Measurements from ENCODE around the gene OGG1. TPM values are rescaled to one million over a fixed set of nuclear protein-coding genes. Genes with fewer than 3 reads are reported as not detected.

Gene OGG1
- 10 to 100 TPM; 35.7 to 36.5 TPM for total RNA-seq

- peak; percentile 98 for DNase-seq
- H3K27ac Mint-ChIP-seq, result peak within 1 kb of the TSS; percentile 88
- intact Hi-C loops (cut with micrococcal nuclease), result loop anchor here (1.0 to 5.0 kb wide), 7 partner anchors 19 to 353 kb away; partner anchors contain the start of genes BRPF1, CAMK1, MTMR14 and SETD5
- H3K27me3 Mint-ChIP-seq, result no peaks in the 10 kb centered on the region
- H3K9me3 Mint-ChIP-seq, result no peaks in the 10 kb centered on the region
- POLR2A ChIA-PET, result interaction anchor here (0.6 to 3.8 kb wide), 11 partner anchors 13 to 388 kb away, joined by 3 to 24 read pairs (median 3); partner anchors contain the start of genes ARPC4, CAMK1 and TADA3
- CTCF ChIA-PET, result interaction anchor here (0.7 to 2.8 kb wide), 13 partner anchors 12 to 183 kb away, joined by 3 to 12 read pairs (median 4); partner anchors contain the start of genes ARPC4, BRPF1, CRELD1 and TADA3
- peak within 1 kb of the TSS; percentile 96 for H3K4me3 Mint-ChIP-seq
- H3K36me3 Mint-ChIP-seq, result peaks cover 65% of the 10 kb centered on the region
- H3K4me1 Mint-ChIP-seq (ENCODE audit: low read depth), result peaks cover 50% of the 10 kb centered on the region
Measured at GRCh38 chr3:9749645-9750555, at the start of gene OGG1. OGG1 (plus strand) TSS chr3:9749952; CDS start chr3:9750287, 335 bp downstream.

GRCh38 chr3:9700536-9700935 is 49.2 kb upstream of the OGG1 start:
- intact Hi-C loops (cut with micrococcal nuclease), result no loop called here
- no peaks in the 10 kb centered on the region for H3K9me3 Mint-ChIP-seq
- H3K4me1 Mint-ChIP-seq (ENCODE audit: low read depth), result peaks cover 9% of the 10 kb centered on the region
- DNase-seq, result no peak
- ChIA-PET POLR2A (no interaction called here), CTCF (no interaction called here)
- no peak overlapping the region for H3K4me3 Mint-ChIP-seq
- H3K36me3 Mint-ChIP-seq, result peaks cover 38% of the 10 kb centered on the region
- peaks cover 13% of the 10 kb centered on the region for H3K27me3 Mint-ChIP-seq
- no peak overlapping the region for H3K27ac Mint-ChIP-seq

DNA sequence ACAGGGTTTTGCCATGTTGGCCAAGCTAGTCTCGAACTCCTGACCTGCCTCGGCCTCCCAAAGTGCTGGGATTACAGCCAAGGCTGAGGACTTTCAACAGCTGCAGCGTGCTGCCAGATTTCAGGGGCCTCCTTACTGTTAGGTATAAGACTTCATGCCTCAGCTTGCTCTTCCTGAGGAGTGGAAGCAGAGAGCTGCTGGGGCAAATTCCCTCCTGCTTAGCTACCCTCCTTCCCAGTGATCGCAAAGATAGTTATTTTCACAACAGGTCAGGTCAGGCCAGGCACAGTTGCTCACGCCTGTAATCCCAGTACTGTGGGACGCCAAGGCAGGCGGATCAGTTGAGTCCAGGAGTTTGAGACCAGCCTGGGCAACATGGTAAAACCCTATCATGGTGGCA is 48.7 kb upstream of the OGG1 start:
- intact Hi-C loops (cut with micrococcal nuclease), result no loop called here
- Mint-ChIP-seq H3K4me3 (no peak overlapping the region), H3K36me3 (peaks cover 38% of the 10 kb centered on the region), H3K27me3 (peaks cover 13% of the 10 kb centered on the region), H3K9me3 (no peaks in the 10 kb centered on the region), H3K27ac (no peak overlapping the region), H3K4me1 (ENCODE audit: low read depth) (peaks cover 9% of the 10 kb centered on the region)
- no peak for DNase-seq
- CTCF ChIA-PET, result no interaction called here
- POLR2A ChIA-PET, result no interaction called here

DNA sequence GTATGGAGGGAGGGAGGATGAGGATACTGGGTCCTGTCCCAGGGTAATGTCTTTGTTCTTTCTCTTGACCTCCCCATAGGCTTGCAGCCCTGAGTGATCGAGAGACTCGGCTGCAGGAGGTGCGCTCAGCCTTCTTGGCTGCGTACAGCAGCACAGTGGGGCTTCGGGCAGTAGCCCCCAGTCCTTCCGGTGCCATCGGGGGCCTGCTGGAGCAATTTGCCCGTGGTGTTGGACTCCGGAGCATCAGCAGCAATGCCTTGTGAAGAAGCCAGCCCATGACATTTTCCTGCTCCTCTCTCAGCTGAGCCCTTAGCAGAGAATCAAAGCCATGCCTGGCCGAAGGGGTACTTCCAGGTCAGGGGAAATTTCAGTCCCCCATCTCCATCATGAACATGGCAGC is 48.0 kb upstream of the OGG1 start:
- H3K9me3 Mint-ChIP-seq, result no peaks in the 10 kb centered on the region
- H3K27ac Mint-ChIP-seq, result no peak overlapping the region
- no peak for DNase-seq
- peaks cover 9% of the 10 kb centered on the region for H3K4me1 Mint-ChIP-seq (ENCODE audit: low read depth)
- intact Hi-C loops (cut with micrococcal nuclease), result no loop called here
- no peak overlapping the region for H3K4me3 Mint-ChIP-seq
- ChIA-PET POLR2A (no interaction called here), CTCF (no interaction called here)
- H3K36me3 Mint-ChIP-seq, result peaks cover 34% of the 10 kb centered on the region
- peaks cover 13% of the 10 kb centered on the region for H3K27me3 Mint-ChIP-seq

DNA sequence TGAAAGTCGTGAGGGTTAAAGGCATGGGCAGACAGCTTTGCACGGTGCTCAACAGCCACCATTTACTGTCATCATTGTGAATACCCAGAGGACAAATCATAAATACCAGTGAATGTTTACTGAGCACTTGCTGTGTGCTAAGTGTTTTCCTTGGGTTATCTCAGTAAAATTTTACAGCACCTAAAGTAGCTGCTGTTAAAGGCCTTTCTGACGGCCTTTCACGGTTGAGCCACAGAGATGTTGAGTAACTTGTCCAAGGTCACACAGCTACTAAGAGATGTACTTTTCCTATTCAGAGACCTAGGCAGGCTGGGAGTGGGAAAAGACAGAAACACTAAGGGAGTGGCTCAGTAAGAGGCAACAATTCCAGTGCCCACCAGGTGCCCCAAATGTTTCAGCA is 46.5 kb upstream of the OGG1 start:
- Mint-ChIP-seq H3K27ac (no peak overlapping the region), H3K4me1 (ENCODE audit: low read depth) (peaks cover 9% of the 10 kb centered on the region), H3K36me3 (peaks cover 26% of the 10 kb centered on the region), H3K27me3 (peaks cover 13% of the 10 kb centered on the region), H3K9me3 (no peaks in the 10 kb centered on the region), H3K4me3 (no peak overlapping the region)
- ChIA-PET CTCF (interaction anchor here (1.1 kb wide), 2 partner anchors 9 to 14 kb away, joined by 3 to 4 read pairs; no protein-coding TSS in a partner anchor), POLR2A (interaction anchor here (1.0 kb wide), 1 partner anchor 27 kb away, joined by 3 read pairs; no protein-coding TSS in a partner anchor)
- no peak for DNase-seq
- intact Hi-C loops (cut with micrococcal nuclease), result no loop called here

- ChIA-PET CTCF (no interaction called here), POLR2A (interaction anchor here (1.0 kb wide), 1 partner anchor 27 kb away, joined by 3 read pairs; no protein-coding TSS in a partner anchor)
- Mint-ChIP-seq H3K27ac (no peak within 1 kb of the TSS), H3K27me3 (peaks cover 13% of the 10 kb centered on the region), H3K4me1 (ENCODE audit: low read depth) (peaks cover 9% of the 10 kb centered on the region), H3K36me3 (peaks cover 26% of the 10 kb centered on the region), H3K9me3 (no peaks in the 10 kb centered on the region), H3K4me3 (no peak within 1 kb of the TSS)
- intact Hi-C loops (cut with micrococcal nuclease), result no loop called here
- DNase-seq, result no peak
Measured at GRCh38 chr3:9703736-9704346, 45.9 kb upstream of the OGG1 start, which contains the start of gene CPNE9. CPNE9 (plus strand) TSS chr3:9703833; CDS start chr3:9703997, 164 bp downstream.

DNA sequence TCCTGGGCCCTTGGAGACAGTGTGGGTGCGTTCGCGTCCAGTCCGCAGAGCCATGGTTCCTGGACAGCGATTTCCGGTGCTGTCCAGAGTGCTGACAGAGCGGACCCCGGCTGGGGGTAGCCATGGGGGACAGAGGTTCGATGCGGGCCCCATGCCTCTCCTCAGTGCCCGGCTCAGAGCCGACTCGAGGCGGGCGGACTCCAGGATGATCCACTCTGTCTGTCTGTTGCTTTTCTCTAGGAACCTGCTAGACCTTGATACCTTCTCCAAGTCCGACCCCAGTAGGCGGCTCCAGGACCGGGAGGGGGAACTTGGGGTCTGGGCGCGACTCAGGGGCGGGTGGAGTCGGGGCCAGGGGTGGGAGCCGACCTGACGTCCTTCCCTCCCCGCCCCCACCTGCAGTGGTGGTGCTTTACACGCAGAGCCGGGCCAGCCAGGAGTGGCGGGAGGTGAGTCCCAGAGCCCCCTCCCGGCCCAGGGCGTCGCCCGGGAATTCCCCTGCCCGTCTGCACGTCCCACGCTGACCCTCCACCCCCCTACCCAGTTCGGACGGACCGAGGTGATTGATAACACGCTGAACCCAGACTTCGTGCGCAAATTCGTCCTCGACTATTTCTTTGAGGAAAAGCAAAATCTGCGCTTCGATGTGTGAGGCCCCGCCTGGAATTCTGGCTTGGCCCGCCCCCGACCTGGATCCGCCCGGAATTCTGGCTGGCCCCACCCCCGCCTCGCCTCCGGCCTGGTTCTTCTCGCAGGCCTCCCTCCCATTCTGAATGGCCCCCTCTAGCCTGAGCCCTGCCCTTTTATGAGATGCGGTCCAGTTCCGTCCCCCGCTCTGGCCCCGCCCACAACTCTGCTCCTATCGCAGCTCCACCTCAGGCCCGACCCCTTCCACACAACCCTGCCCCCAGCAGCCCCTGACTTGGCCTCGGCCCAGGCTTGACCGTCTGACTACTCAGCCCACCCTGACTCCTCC is 45.1 kb upstream of the OGG1 start:
- CTCF ChIA-PET, result no interaction called here
- intact Hi-C loops (cut with micrococcal nuclease), result no loop called here
- H3K9me3 Mint-ChIP-seq, result no peaks in the 10 kb centered on the region
- peaks cover 13% of the 10 kb centered on the region for H3K27me3 Mint-ChIP-seq
- H3K4me1 Mint-ChIP-seq (ENCODE audit: low read depth), result peaks cover 9% of the 10 kb centered on the region
- no peak overlapping the region for H3K27ac Mint-ChIP-seq
- H3K36me3 Mint-ChIP-seq, result peaks cover 24% of the 10 kb centered on the region
- POLR2A ChIA-PET, result no interaction called here
- no peak overlapping the region for H3K4me3 Mint-ChIP-seq
- DNase-seq, result peak; percentile 48

GRCh38 chr3:9710174-9710739 is 39.5 kb upstream of the OGG1 start:
- intact Hi-C loops (cut with micrococcal nuclease), result no loop called here
- Mint-ChIP-seq H3K4me1 (ENCODE audit: low read depth) (peaks cover 7% of the 10 kb centered on the region), H3K27ac (no peak overlapping the region), H3K36me3 (no peaks in the 10 kb centered on the region), H3K27me3 (no peaks in the 10 kb centered on the region), H3K4me3 (no peak overlapping the region), H3K9me3 (no peaks in the 10 kb centered on the region)
- POLR2A ChIA-PET, result no interaction called here
- no peak for DNase-seq
- CTCF ChIA-PET, result no interaction called here

DNA sequence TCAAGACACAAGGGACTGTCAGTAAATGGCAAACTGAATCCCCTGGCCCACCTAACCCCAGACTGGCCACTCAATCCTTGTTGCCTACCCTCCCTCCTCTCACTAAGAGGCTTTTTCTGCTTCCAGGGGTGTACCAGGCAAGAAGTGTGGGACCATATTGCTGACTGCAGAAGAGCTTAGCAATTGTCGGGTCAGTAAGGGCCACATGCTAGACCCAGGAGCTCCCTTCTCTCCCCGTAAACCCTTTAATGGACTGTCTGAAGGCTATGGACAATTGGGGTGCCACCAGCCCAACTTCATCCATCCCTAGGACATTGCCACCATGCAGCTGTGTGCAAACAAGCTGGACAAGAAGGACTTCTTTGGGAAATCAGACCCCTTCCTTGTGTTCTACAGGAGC is 37.3 kb upstream of the OGG1 start:
- intact Hi-C loops (cut with micrococcal nuclease), result no loop called here
- ChIA-PET POLR2A (no interaction called here), CTCF (interaction anchor here (1.1 to 1.4 kb wide), 2 partner anchors 16 to 20 kb away, joined by 3 read pairs; no protein-coding TSS in a partner anchor)
- no peaks in the 10 kb centered on the region for H3K9me3 Mint-ChIP-seq
- no peak for DNase-seq
- no peaks in the 10 kb centered on the region for H3K27me3 Mint-ChIP-seq
- H3K4me3 Mint-ChIP-seq, result no peak overlapping the region
- no peak overlapping the region for H3K27ac Mint-ChIP-seq
- H3K36me3 Mint-ChIP-seq, result no peaks in the 10 kb centered on the region
- peaks cover 7% of the 10 kb centered on the region for H3K4me1 Mint-ChIP-seq (ENCODE audit: low read depth)

DNA sequence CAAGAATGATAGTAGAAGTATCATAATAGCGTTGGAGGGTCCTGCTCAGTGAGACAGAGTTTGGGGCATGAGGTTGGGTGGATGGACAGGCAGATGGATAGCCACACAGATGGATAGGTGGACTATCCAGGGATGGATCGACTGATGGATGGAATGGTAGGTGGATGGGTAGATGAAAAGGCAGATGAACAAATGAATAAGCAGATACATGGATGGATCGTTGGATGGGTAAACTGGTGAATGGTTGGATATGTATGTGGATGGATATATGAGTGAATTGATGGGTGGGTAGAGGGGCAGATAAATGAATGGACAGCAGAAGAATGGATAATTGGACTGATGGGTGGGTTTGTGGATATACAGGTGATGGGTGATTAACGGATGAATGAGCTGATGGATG is 36.6 kb upstream of the OGG1 start:
- no peaks in the 10 kb centered on the region for H3K36me3 Mint-ChIP-seq
- H3K27ac Mint-ChIP-seq, result no peak overlapping the region
- H3K4me1 Mint-ChIP-seq (ENCODE audit: low read depth), result peaks cover 10% of the 10 kb centered on the region
- H3K9me3 Mint-ChIP-seq, result no peaks in the 10 kb centered on the region
- intact Hi-C loops (cut with micrococcal nuclease), result no loop called here
- H3K27me3 Mint-ChIP-seq, result no peaks in the 10 kb centered on the region
- no peak overlapping the region for H3K4me3 Mint-ChIP-seq
- CTCF ChIA-PET, result no interaction called here
- POLR2A ChIA-PET, result no interaction called here
- DNase-seq, result no peak

DNA sequence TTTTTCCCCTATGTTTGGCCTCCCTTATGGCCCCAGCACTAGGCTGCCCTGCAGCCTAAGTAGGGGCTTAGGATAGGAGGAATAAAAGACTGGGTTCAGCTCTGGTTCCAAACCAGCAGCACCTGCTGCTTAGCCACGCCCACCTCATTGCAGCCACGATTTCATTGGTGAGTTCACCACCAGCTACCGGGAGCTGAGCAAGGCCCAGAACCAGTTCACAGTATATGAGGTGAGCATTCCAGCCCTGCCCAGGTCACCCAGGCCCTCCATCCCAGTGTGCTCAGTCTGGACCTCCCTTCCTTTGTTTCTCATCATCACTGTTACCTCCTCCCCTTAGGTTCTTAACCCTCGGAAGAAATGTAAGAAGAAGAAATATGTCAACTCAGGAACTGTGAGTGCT is 34.6 kb upstream of the OGG1 start:
- peaks cover 8% of the 10 kb centered on the region for H3K4me1 Mint-ChIP-seq (ENCODE audit: low read depth)

More for the DNA sequence above, 34.6 kb upstream of the OGG1 start:
- intact Hi-C loops (cut with micrococcal nuclease), result loop anchor here (5.0 kb wide), 1 partner anchor 217 kb away; the partner anchor contains the start of gene CRELD1
- CTCF ChIA-PET, result interaction anchor here (1.0 to 1.8 kb wide), 2 partner anchors 12 to 79 kb away, joined by 3 to 9 read pairs; no protein-coding TSS in a partner anchor
- Mint-ChIP-seq H3K36me3 (no peaks in the 10 kb centered on the region), H3K27me3 (no peaks in the 10 kb centered on the region), H3K9me3 (no peaks in the 10 kb centered on the region), H3K27ac (no peak overlapping the region), H3K4me3 (no peak overlapping the region)
- POLR2A ChIA-PET, result no interaction called here
- no peak for DNase-seq
